Measurements from ENCODE around the gene ANGEL1.

The ANGEL1 gene

DNA sequence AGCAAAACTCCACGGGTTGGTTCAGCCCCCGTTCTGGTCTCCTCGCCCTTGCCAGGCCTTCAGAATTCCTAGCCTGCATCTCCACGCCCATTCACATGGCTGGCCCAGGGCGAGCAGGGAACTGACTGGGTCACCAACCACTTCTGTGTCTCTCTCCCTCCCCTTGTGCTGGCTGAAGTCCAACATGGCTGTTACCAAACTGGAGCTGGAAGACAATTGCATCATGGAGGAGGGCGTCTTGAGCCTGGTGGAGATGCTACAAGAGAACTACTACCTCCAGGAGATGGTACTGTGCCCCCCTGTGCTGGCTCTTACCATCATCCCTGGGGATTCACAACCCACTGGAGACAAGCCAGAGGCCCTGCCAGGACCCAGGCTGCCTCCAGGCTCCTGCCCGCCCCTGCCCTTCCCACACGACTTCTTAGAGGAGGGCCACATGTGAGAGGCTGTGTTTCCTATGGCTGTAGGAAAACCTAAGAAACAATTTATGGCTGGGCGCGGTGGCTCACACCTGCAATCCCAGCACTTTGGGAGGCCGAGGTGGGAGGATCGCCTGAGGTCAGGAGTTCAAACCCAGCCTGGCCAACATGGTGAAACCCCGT lies 23.4 kb upstream of the ANGEL1 start:
- Histone ChIP-seq H3K36me3 (ENCODE audit: insufficient read depth, low read length) (no peaks in the 10 kb centered on the region), H3K9me3 (ENCODE audit: insufficient read depth, low read length, severe bottlenecking) (no peaks in the 10 kb centered on the region), H3K9ac (ENCODE audit: low read depth, low read length) (no peak overlapping the region), H3K4me2 (ENCODE audit: insufficient read depth, low read length) (no peak overlapping the region), H3K4me1 (ENCODE audit: insufficient read depth, low read length) (no peaks in the 10 kb centered on the region), H2AFZ (ENCODE audit: low read depth, low read length) (no peak overlapping the region), H3K4me3 (ENCODE audit: low read depth in 1 of 2, low read length in 2 of 2) (no peak overlapping the region), H3K79me2 (ENCODE audit: insufficient read depth, low read length) (no peaks in the 10 kb centered on the region), H3K27ac (ENCODE audit: low read length) (no peak overlapping the region), H3K27me3 (ENCODE audit: insufficient read depth, low read length, poor library complexity) (peaks cover 34% of the 10 kb centered on the region), H4K20me1 (ENCODE audit: insufficient read depth, low read length) (no peaks in the 10 kb centered on the region)
- no peak for DNase-seq
- TF ChIP-seq EZH2 (IDR thresholded peaks at IDR 0.05; ENCODE audit: borderline replicate concordance, low read depth, low read length, severe bottlenecking), result no peak
- TF ChIP-seq, protein P1, sequence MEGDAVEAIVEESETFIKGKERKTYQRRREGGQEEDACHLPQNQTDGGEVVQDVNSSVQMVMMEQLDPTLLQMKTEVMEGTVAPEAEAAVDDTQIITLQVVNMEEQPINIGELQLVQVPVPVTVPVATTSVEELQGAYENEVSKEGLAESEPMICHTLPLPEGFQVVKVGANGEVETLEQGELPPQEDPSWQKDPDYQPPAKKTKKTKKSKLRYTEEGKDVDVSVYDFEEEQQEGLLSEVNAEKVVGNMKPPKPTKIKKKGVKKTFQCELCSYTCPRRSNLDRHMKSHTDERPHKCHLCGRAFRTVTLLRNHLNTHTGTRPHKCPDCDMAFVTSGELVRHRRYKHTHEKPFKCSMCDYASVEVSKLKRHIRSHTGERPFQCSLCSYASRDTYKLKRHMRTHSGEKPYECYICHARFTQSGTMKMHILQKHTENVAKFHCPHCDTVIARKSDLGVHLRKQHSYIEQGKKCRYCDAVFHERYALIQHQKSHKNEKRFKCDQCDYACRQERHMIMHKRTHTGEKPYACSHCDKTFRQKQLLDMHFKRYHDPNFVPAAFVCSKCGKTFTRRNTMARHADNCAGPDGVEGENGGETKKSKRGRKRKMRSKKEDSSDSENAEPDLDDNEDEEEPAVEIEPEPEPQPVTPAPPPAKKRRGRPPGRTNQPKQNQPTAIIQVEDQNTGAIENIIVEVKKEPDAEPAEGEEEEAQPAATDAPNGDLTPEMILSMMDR (IDR thresholded peaks at IDR 0.05; ENCODE audit: borderline replicate concordance, extremely low read depth, low read length, poor library complexity, severe bottlenecking), result no peak
- ATAC-seq (ENCODE audit: insufficient read depth, low read depth), result no peak

DNA sequence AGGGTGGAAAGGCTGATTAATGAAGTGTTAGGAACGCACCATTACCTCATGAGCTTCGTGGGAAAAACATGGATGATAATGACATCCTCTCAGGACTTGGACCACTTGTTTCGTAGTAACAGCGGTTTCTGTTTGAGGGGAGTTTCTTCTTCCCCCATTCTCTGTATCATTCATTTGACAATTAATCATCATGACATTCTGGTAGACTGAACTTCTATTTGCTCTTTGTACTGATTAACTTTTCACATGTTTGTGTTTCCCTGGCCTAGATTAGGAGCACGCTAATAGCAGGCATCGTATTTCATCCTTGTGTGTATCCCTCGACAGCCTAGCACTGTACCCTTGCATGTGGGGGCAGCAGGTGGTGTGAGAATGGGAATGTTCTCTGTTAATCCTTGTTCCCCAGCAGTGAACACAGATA lies 21.6 kb upstream of the ANGEL1 start:
- no peak for DNase-seq
- no peaks in the 10 kb centered on the region for H3K4me1 ChIP-seq (ENCODE audit: insufficient read depth, low read length)

GRCh38 chr14:76833011-76833410 lies 20.3 kb upstream of the ANGEL1 start:
- Histone ChIP-seq H3K9ac (ENCODE audit: low read depth, low read length) (no peak overlapping the region), H3K4me2 (ENCODE audit: insufficient read depth, low read length) (no peak overlapping the region), H2AFZ (ENCODE audit: low read depth, low read length) (no peak overlapping the region), H3K27me3 (ENCODE audit: insufficient read depth, low read length, poor library complexity) (peaks cover 29% of the 10 kb centered on the region), H3K4me3 (ENCODE audit: low read depth in 1 of 2, low read length in 2 of 2) (no peak overlapping the region), H3K9me3 (ENCODE audit: insufficient read depth, low read length, severe bottlenecking) (no peaks in the 10 kb centered on the region), H3K4me1 (ENCODE audit: insufficient read depth, low read length) (no peaks in the 10 kb centered on the region), H3K27ac (ENCODE audit: low read length) (no peak overlapping the region), H3K36me3 (ENCODE audit: insufficient read depth, low read length) (no peaks in the 10 kb centered on the region), H3K79me2 (ENCODE audit: insufficient read depth, low read length) (no peaks in the 10 kb centered on the region), H4K20me1 (ENCODE audit: insufficient read depth, low read length) (no peaks in the 10 kb centered on the region)
- DNase-seq (no peak), ATAC-seq (ENCODE audit: insufficient read depth, low read depth) (no peak)
- TF ChIP-seq, protein P1 (IDR thresholded peaks at IDR 0.05; ENCODE audit: borderline replicate concordance, extremely low read depth, low read length, poor library complexity, severe bottlenecking), result no peak
- no peak for TF ChIP-seq EZH2 (IDR thresholded peaks at IDR 0.05; ENCODE audit: borderline replicate concordance, low read depth, low read length, severe bottlenecking)

More for the DNA sequence above, 21.6 kb upstream of the ANGEL1 start:
- Histone ChIP-seq H3K27ac (ENCODE audit: low read length) (no peak overlapping the region), H3K4me2 (ENCODE audit: insufficient read depth, low read length) (no peak overlapping the region), H3K27me3 (ENCODE audit: insufficient read depth, low read length, poor library complexity) (peaks cover 34% of the 10 kb centered on the region), H3K9ac (ENCODE audit: low read depth, low read length) (no peak overlapping the region), H3K79me2 (ENCODE audit: insufficient read depth, low read length) (no peaks in the 10 kb centered on the region), H4K20me1 (ENCODE audit: insufficient read depth, low read length) (no peaks in the 10 kb centered on the region), H2AFZ (ENCODE audit: low read depth, low read length) (no peak overlapping the region), H3K4me3 (ENCODE audit: low read depth in 1 of 2, low read length in 2 of 2) (no peak overlapping the region), H3K36me3 (ENCODE audit: insufficient read depth, low read length) (no peaks in the 10 kb centered on the region), H3K9me3 (ENCODE audit: insufficient read depth, low read length, severe bottlenecking) (no peaks in the 10 kb centered on the region)
- no peak for ATAC-seq (ENCODE audit: insufficient read depth, low read depth)
- TF ChIP-seq EZH2 (IDR thresholded peaks at IDR 0.05; ENCODE audit: borderline replicate concordance, low read depth, low read length, severe bottlenecking), result no peak
- TF ChIP-seq, protein P1 (IDR thresholded peaks at IDR 0.05; ENCODE audit: borderline replicate concordance, extremely low read depth, low read length, poor library complexity, severe bottlenecking), result no peak

Data from DND-41 (cell line).